ENCODE results near the gene EXOSC5.

- TF ChIP-seq CTCF (IDR thresholded peaks at IDR 0.05; ENCODE audit: poor library complexity, severe bottlenecking) (no peak), EP300 (conservative IDR thresholded peaks at IDR 0.05; ENCODE audit: poor library complexity, severe bottlenecking) (no peak), TAF1 (IDR thresholded peaks at IDR 0.05; ENCODE audit: low read depth) (no peak), MXI1 (conservative IDR thresholded peaks at IDR 0.05; ENCODE audit: poor library complexity, severe bottlenecking) (no peak), SMC3 (conservative IDR thresholded peaks at IDR 0.05; ENCODE audit: poor library complexity) (no peak), EZH2 (IDR thresholded peaks at IDR 0.05; ENCODE audit: borderline replicate concordance, insufficient read depth, low read length, poor library complexity, severe bottlenecking) (no peak), POLR2AphosphoS5 (IDR thresholded peaks at IDR 0.05) (no peak)
These were observed 29.3 kb downstream of the EXOSC5 start for GRCh38 chr19:41367848-41368301.
